K562 (cell line): ENCODE results near the gene DNAAF3. TPM values are rescaled to one million over a fixed set of nuclear protein-coding genes. Genes with fewer than 3 reads are reported as not detected.
A peak's percentile ranks its signal among the peaks of the same experiment; 100 is the strongest.

Experiments
- CBX3 ChIP-seq, 2 experiments: IDR thresholded peaks; 1 replicate in 1 of 2; 2 replicates in 1 of 2; pipeline ENCODE4 v1.6.1; 2012; ENCODE audit warnings: inconsistent platforms in 2 of 2, low read length in 2 of 2, borderline replicate concordance in 1 of 2, control low read depth in 1 of 2
- FOSL1 ChIP-seq: fragments of 200-800 bp; sonication (Bioruptor generic); conservative IDR thresholded peaks from 2 replicates; pipeline ENCODE4 v1.6.1; 2016; ENCODE audit warnings: missing genetic modification characterization, missing compliant biosample characterization
- HNRNPL ChIP-seq: fragments of 200-400 bp; formaldehyde crosslinking; IDR thresholded peaks from 2 replicates; pipeline ENCODE4 v1.6.1; 2017; ENCODE audit warnings: low read depth, mild to moderate bottlenecking, low read length
- JUN ChIP-seq, 2 experiments: sonication (generic) in 1 of 2; formaldehyde crosslinking in 1 of 2; IDR thresholded peaks; 2 replicates each; pipeline versions ENCODE4 v1.6.1 to v1.8.0; 2012 to 2022; ENCODE audit warnings: borderline replicate concordance in 2 of 2, mild to moderate bottlenecking in 2 of 2, improper control_type of control experiment in 1 of 2, low read depth in 1 of 2, low read length in 1 of 2, missing genetic modification reagents in 1 of 2
- KAT2B ChIP-seq: IDR thresholded peaks from one replicate; pipeline ENCODE4 v1.6.1; 2012; ENCODE audit warnings: low read depth, mild to moderate bottlenecking, control low read depth, inconsistent platforms, low read length, moderate library complexity
- PHB ChIP-seq: fragments of 250-450 bp; sonication (Bioruptor Pico); IDR thresholded peaks from 2 replicates; pipeline ENCODE4 v1.5.0; 2021
- PRDM10 ChIP-seq: fragments of 450-650 bp; IDR thresholded peaks from 2 replicates; pipeline ENCODE4 v1.6.1; 2018; ENCODE audit not compliant: partially characterized antibody
- RBFOX2 ChIP-seq: fragments of 200-400 bp; formaldehyde crosslinking; IDR thresholded peaks from 2 replicates; pipeline ENCODE4 v1.6.1; 2017; ENCODE audit warnings: low read depth, mild to moderate bottlenecking, low read length, moderate library complexity
- RBM25 ChIP-seq: fragments of 200-400 bp; formaldehyde crosslinking; IDR thresholded peaks from 2 replicates; pipeline ENCODE4 v1.6.1; 2018; ENCODE audit warnings: low read length, low read depth, moderate library complexity; ENCODE audit not compliant: severe bottlenecking
- SAP30 ChIP-seq: fragments of 200-600 bp; sonication (generic); IDR thresholded peaks from 2 replicates; pipeline ENCODE4 v1.6.1; 2012; ENCODE audit warnings: borderline replicate concordance, low read depth, mild to moderate bottlenecking, moderate library complexity, low read length, control low read depth, inconsistent platforms; ENCODE audit not compliant: insufficient read depth, poor library complexity, severe bottlenecking
- SMAD4 ChIP-seq: fragments of 250-450 bp; sonication (Bioruptor Pico); conservative IDR thresholded peaks from 2 replicates; pipeline ENCODE4 v1.8.0; 2021; ENCODE audit warnings: inconsistent platforms, mild to moderate bottlenecking, moderate library complexity
- SNRNP70 ChIP-seq: fragments of 200-400 bp; formaldehyde crosslinking; optimal IDR thresholded peaks from 2 replicates; pipeline ENCODE3; 2017; ENCODE audit warnings: low read depth, low read length
- YY1 ChIP-seq, 3 experiments: IDR thresholded peaks; 2 replicates each; pipeline ENCODE4 v1.6.1; 2011; ENCODE audit warnings: low read length in 2 of 3, mild to moderate bottlenecking in 2 of 3, moderate library complexity in 2 of 3, borderline replicate concordance in 1 of 3, control low read depth in 1 of 3, low read depth in 1 of 3; ENCODE audit not compliant: insufficient read depth in 3 of 3, insufficient replicate concordance in 2 of 3, control insufficient read depth in 1 of 3, insufficient read length in 1 of 3; ENCODE audit errors: extremely low read depth in 1 of 3
- ZNF592 ChIP-seq: fragments of 450-650 bp; IDR thresholded peaks from 2 replicates; pipeline ENCODE4 v1.6.1; 2017; ENCODE audit warnings: antibody characterized with exemption, mild to moderate bottlenecking
- polyA plus RNA-seq, 8 experiments: library from polyadenylated mRNA; depleted of rRNA in 4 of 8; stranded (reverse) in 5 of 8; unstranded in 3 of 8; fragments of >200 nt; fragmentation: Nextera tagmentation in 2 of 8; fragmentation: Illumina TruSeq in 1 of 8; extraction: Ambion mirVana in 2 of 8; extraction: Trizol in 1 of 8; gene quantifications; 2 replicates each; pipeline versions ENCODE4 v1.2.1 to v1.2.3, GENCODE V29; 2011 to 2014; ENCODE audit warnings: inconsistent platforms in 1 of 8, missing spikeins in 1 of 8
- total RNA-seq, 7 experiments: library from RNA; depleted of rRNA in 6 of 7; stranded (reverse); fragments of >200 nt in 6 of 7; fragmentation: Illumina TruSeq in 2 of 7; extraction: Trizol in 2 of 7; gene quantifications; 2 replicates each; pipeline versions ENCODE4 v1.2.1 to v1.2.3, GENCODE V29; 2011 to 2021; ENCODE audit warnings: low replicate concordance in 1 of 7

The DNAAF3 gene
- total and polyA plus RNA-seq, 9 of the 15 experiments (the other 6 are each of a cell fraction or from before 2014, with no cell fraction given) = 21.6 to 61.5 (median 43.0) TPM

GRCh38 chr19:55165952-55166529 is 372 bp downstream of the DNAAF3 start (continued):
- peak; percentile 16 for TF ChIP-seq PRDM10
- peak; percentile 61; the same call in 1 of the 2 replicates for TF ChIP-seq SMAD4 (CRISPR knock-in tag)
- peak in 1 of 3 experiments; percentile 24 for TF ChIP-seq YY1 (IDR thresholded peaks at IDR 0.05; ENCODE audit: borderline replicate concordance in 1 of 3, control insufficient read depth in 1 of 3, extremely low read depth in 1 of 3, insufficient read depth in 3 of 3, insufficient read length in 1 of 3, insufficient replicate concordance in 2 of 3, low read depth in 1 of 3, low read length in 2 of 3)
- TF ChIP-seq RBM25 = no peak
- TF ChIP-seq SAP30 = peak; percentile 91
- TF ChIP-seq JUN (IDR thresholded peaks at IDR 0.05; ENCODE audit: borderline replicate concordance, low read depth, low read length) = 0 out of 2 replicates have a peak, but pooled peaks have one; percentile 35
- TF ChIP-seq JUN (CRISPR knock-in tag; IDR thresholded peaks at IDR 0.05; ENCODE audit: borderline replicate concordance) = no peak
- TF ChIP-seq PHB (CRISPR knock-in tag) = peak; percentile 86; the same call in 1 of the 2 replicates
- TF ChIP-seq SNRNP70 = no peak
- no peak; the same call in 1 of the 2 replicates for TF ChIP-seq ZNF592
- peak; percentile 33; the same call in 1 of the 2 replicates for TF ChIP-seq RBFOX2
- no peak for TF ChIP-seq FOSL1 (tag)
- peak; percentile 91 for TF ChIP-seq KAT2B
- TF ChIP-seq HNRNPL = 0 out of 2 replicates have a peak, but pooled peaks have one; percentile 30
- TF ChIP-seq CBX3 (IDR thresholded peaks at IDR 0.05; ENCODE audit: borderline replicate concordance in 1 of 2, low read length in 2 of 2) = 0 out of 3 replicates have a peak, but pooled peaks of 1 of the 2 experiments have one; percentile 3
